SK-N-SH (cell line): ENCODE data around the gene TSEN2. TPM values are rescaled to one million over a fixed set of nuclear protein-coding genes. Genes with fewer than 3 reads are reported as not detected.

Source experiments
- CTCF ChIA-PET: fragments of 300-600, 350-600 bp; formaldehyde crosslinking; extraction: SDS; loops from one replicate; lab custom pipeline; 2021; lab: Yijun Ruan, JAX
- POLR2A ChIA-PET: fragments of 350-600 bp; sonication (Branson Sonifier 250); formaldehyde crosslinking; extraction: SDS; loops from one replicate; lab custom pipeline; 2020; ENCODE audit warnings: antibody characterized with exemption, inconsistent platforms; lab: Yijun Ruan, JAX
- DNase-seq: peaks from one replicate; pipeline ENCODE4 v3.0.0; 2012
- H2AFZ ChIP-seq: fragments of 200-600 bp; sonication (generic); 2 replicates; pipeline ENCODE4 v1.8.1; 2016; ENCODE audit warnings: antibody characterized with exemption, mild to moderate bottlenecking, low read depth
- H3F3A ChIP-seq: fragments of 200-600 bp; sonication (generic); replicated peaks from 2 replicates; pipeline ENCODE3; 2016; ENCODE audit warnings: antibody characterized with exemption, mild to moderate bottlenecking; ENCODE audit not compliant: insufficient read depth
- H3K27ac ChIP-seq, 2 experiments: fragments of 200-500 bp in 1 of 2; fragments of 200-600 bp in 1 of 2; sonication (Bioruptor generic) in 1 of 2; sonication (generic), shearing (Covaris generic) in 1 of 2; 2 replicates each; pipeline versions ENCODE4 v1.5.1 to v1.6.1; 2014 to 2016; ENCODE audit warnings: low read depth in 2 of 2, inconsistent platforms in 1 of 2, low read length in 1 of 2, mild to moderate bottlenecking in 1 of 2, mixed read lengths in 1 of 2
- H3K27me3 ChIP-seq: fragments of 200-600 bp; sonication (generic), shearing (Covaris generic); 2 replicates; pipeline ENCODE4 v1.6.1; 2016; ENCODE audit warnings: mixed run types; ENCODE audit not compliant: insufficient read depth
- H3K36me3 ChIP-seq, 2 experiments: fragments of 200-500 bp in 1 of 2; fragments of 200-600 bp in 1 of 2; sonication (Bioruptor generic) in 1 of 2; sonication (generic) in 1 of 2; replicated peaks in 1 of 2; 2 replicates each; pipeline versions ENCODE3 to v1.5.1; 2014 to 2016; ENCODE audit warnings: low read length in 1 of 2, mild to moderate bottlenecking in 1 of 2; ENCODE audit not compliant: insufficient read depth in 2 of 2, control insufficient read depth in 1 of 2
- H3K4me1 ChIP-seq, 2 experiments: fragments of 200-500 bp in 1 of 2; fragments of 200-600 bp in 1 of 2; sonication (Bioruptor generic) in 1 of 2; sonication (generic), shearing (Covaris generic) in 1 of 2; 2 replicates each; pipeline versions ENCODE4 v1.5.1 to v1.6.1; 2014 to 2016; ENCODE audit warnings: low read depth in 1 of 2, low read length in 1 of 2, mixed run types in 1 of 2; ENCODE audit not compliant: insufficient read depth in 2 of 2, control insufficient read depth in 1 of 2
- H3K4me2 ChIP-seq: fragments of 200-600 bp; sonication (generic), shearing (Covaris generic); 2 replicates; pipeline ENCODE4 v1.6.1; 2017; ENCODE audit warnings: mixed run types
- H3K4me3 ChIP-seq, 2 experiments: fragments of 200-500 bp in 1 of 2; fragments of 200-600 bp in 1 of 2; sonication (Bioruptor generic) in 1 of 2; sonication (generic), shearing (Covaris generic) in 1 of 2; 2 replicates each; pipeline versions ENCODE4 v1.5.1 to v1.8.1; 2014 to 2016; ENCODE audit warnings: low read depth in 2 of 2, inconsistent platforms in 1 of 2, low read length in 1 of 2, mild to moderate bottlenecking in 1 of 2, mixed read lengths in 1 of 2, moderate library complexity in 1 of 2
- H3K79me2 ChIP-seq: fragments of 200-600 bp; sonication (generic); 2 replicates; pipeline ENCODE4 v1.8.1; 2017; ENCODE audit warnings: mild to moderate bottlenecking; ENCODE audit not compliant: insufficient read depth
- H3K9ac ChIP-seq: fragments of 200-600 bp; sonication (generic); 2 replicates; pipeline ENCODE4 v1.6.1; 2017; ENCODE audit warnings: mixed run types
- H3K9me2 ChIP-seq: fragments of 200-600 bp; sonication (generic); 2 replicates; pipeline ENCODE4 v1.6.1; 2017; ENCODE audit warnings: mixed run types
- H3K9me3 ChIP-seq: fragments of 200-600 bp; sonication (generic); 2 replicates; pipeline ENCODE4 v1.6.1; 2017; ENCODE audit warnings: mixed run types, mild to moderate bottlenecking, moderate library complexity
- H4K20me1 ChIP-seq: fragments of 200-600 bp; sonication (generic); 2 replicates; pipeline ENCODE4 v1.6.1; 2017; ENCODE audit warnings: mild to moderate bottlenecking, mixed run types; ENCODE audit not compliant: insufficient read depth
- IRF3 ChIP-seq: fragments of 150-350 bp; IDR thresholded peaks from 2 replicates; pipeline ENCODE4 v1.6.1; 2016; ENCODE audit warnings: mild to moderate bottlenecking, low read depth, low read length
- JUND ChIP-seq: IDR thresholded peaks from 2 replicates; pipeline ENCODE4 v1.4.0; 2012
- MAX ChIP-seq: IDR thresholded peaks from 2 replicates; pipeline ENCODE4 v1.4.0; 2012; ENCODE audit warnings: low read depth
- MEF2A ChIP-seq: IDR thresholded peaks from 2 replicates; pipeline ENCODE4 v1.4.0; 2012; ENCODE audit warnings: low read depth, borderline replicate concordance
- NFIC ChIP-seq: IDR thresholded peaks from 2 replicates; pipeline ENCODE4 v1.4.0; 2012; ENCODE audit warnings: borderline replicate concordance
- NRF1 ChIP-seq: IDR thresholded peaks from 2 replicates; pipeline ENCODE4 v1.6.1; 2012; ENCODE audit warnings: low read depth, mild to moderate bottlenecking, low read length
- PBX3 ChIP-seq: IDR thresholded peaks from 2 replicates; pipeline ENCODE4; 2012
- REST ChIP-seq: IDR thresholded peaks from 2 replicates; pipeline ENCODE4 v1.6.1; 2012; ENCODE audit warnings: mild to moderate bottlenecking, low read depth, low read length, moderate library complexity
- RFX5 ChIP-seq: IDR thresholded peaks from 2 replicates; pipeline ENCODE4 v1.6.1; 2012; ENCODE audit warnings: mild to moderate bottlenecking, improper control_type of control experiment, low read length
- SMC3 ChIP-seq: IDR thresholded peaks from 2 replicates; pipeline ENCODE4 v1.6.1; 2012; ENCODE audit warnings: low read depth, low read length, improper control_type of control experiment
- TCF12 ChIP-seq: IDR thresholded peaks from 2 replicates; pipeline ENCODE4 v1.4.0; 2012
- USF2 ChIP-seq: fragments of 150-350 bp; IDR thresholded peaks from 2 replicates; pipeline ENCODE4 v1.6.1; 2017; ENCODE audit warnings: antibody characterized with exemption, low read length, low read depth, borderline replicate concordance
- YY1 ChIP-seq: IDR thresholded peaks from 2 replicates; pipeline ENCODE4 v1.4.0; 2012; ENCODE audit warnings: low read depth, mild to moderate bottlenecking
- WGBS: methylation state at CpG from one replicate; pipeline ENCODE4 v1.1.6; 2017; ENCODE audit warnings: low lambda C conversion rate; 5-methylcytosine and 5-hydroxymethylcytosine counted together
- polyA plus RNA-seq, 3 experiments: library from polyadenylated mRNA; depleted of rRNA; stranded (reverse); fragments of >200 nt; gene quantifications; 2 replicates each; pipeline ENCODE4 v1.2.3, GENCODE V29; 2012

TSEN2 gene
- polyA plus RNA-seq, 1 of the 3 experiments (the other 2 are of a cell fraction), result 13.0 TPM

- no peaks in the 10 kb centered on the region for H3K79me2 ChIP-seq
- DNase-seq, result no peak
- no peak overlapping the region for H3K27ac ChIP-seq
- no peak overlapping the region for H3K4me2 ChIP-seq
- 94% methylated on average over 1 of the region's 1 CpG for WGBS
- H3K9me2 ChIP-seq, result no peaks in the 10 kb centered on the region
- H3K4me1 ChIP-seq, result peaks cover 0 to 4% of the 10 kb centered on the region in 2 experiments; a peak in 1 of 4 replicates
- peaks cover 17% of the 10 kb centered on the region in 2 experiments for H3K36me3 ChIP-seq
- H3K9me3 ChIP-seq, result no peaks in the 10 kb centered on the region
- POLR2A ChIA-PET, result interaction anchor here (1.5 kb wide), 1 partner anchor 31 kb away, joined by 3 read pairs; no protein-coding TSS in a partner anchor
- no peaks in the 10 kb centered on the region for H4K20me1 ChIP-seq
- no peak overlapping the region for H2AFZ ChIP-seq
- H3K4me3 ChIP-seq, result no peak overlapping the region
- TF ChIP-seq SMC3 (no peak), RFX5 (no peak), USF2 (no peak), PBX3 (no peak), IRF3 (no peak), MEF2A (no peak), NRF1 (no peak), REST (no peak), JUND (no peak), TCF12 (no peak), YY1 (no peak), NFIC (no peak), MAX (no peak)
- CTCF ChIA-PET, result interaction anchor here (1.2 kb wide), 1 partner anchor 13 kb away, joined by 4 read pairs; no protein-coding TSS in a partner anchor
- no peaks in the 10 kb centered on the region for H3F3A ChIP-seq
- H3K27me3 ChIP-seq, result no peaks in the 10 kb centered on the region
- no peak overlapping the region for H3K9ac ChIP-seq
Measured at GRCh38 chr3:12522721-12523120, 38.4 kb downstream of the TSEN2 start.
